ENCODE data around the gene SAP30L. TPM values are rescaled to one million over a fixed set of nuclear protein-coding genes. Genes with fewer than 3 reads are reported as not detected.
A peak's percentile ranks its signal among the peaks of the same experiment; 100 is the strongest.

SAP30L gene
- total RNA-seq, 2 donors from 2014 or later, result 25.0 to 37.9 TPM

DNA sequence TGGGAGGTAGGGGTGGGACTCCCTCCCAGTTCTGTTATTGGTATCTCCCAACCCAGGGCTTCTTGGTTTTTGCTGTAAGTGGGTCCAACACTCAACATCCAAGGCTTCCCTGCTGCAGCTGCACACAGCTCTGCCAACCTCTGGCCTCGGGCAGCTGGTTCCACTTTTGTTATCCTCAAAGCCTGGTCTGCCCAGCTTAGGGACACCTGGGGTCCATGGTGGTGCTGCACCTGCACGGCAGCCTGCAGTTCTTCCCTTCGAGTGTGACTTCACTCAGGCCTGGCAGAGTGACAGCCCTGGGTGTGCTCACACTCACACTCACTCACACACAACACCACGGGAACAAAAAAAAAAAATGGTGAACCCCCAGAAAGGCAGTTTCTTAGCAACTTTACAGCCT, 15.3 kb upstream of the SAP30L start:
- DNase-seq, result no peak
- H3K4me3 Mint-ChIP-seq, result no peak overlapping the region
- peaks cover 4% of the 10 kb centered on the region for H3K36me3 Mint-ChIP-seq (ENCODE audit: low read depth)
- peaks cover 8% of the 10 kb centered on the region for H3K4me1 Mint-ChIP-seq
- no peak overlapping the region for H3K27ac Mint-ChIP-seq
- ATAC-seq, result no peak
- H3K27me3 Mint-ChIP-seq, result no peaks in the 10 kb centered on the region
- no peaks in the 10 kb centered on the region for H3K9me3 ChIP-seq (ENCODE audit: control insufficient read depth, low read length, poor library complexity, severe bottlenecking)

DNA sequence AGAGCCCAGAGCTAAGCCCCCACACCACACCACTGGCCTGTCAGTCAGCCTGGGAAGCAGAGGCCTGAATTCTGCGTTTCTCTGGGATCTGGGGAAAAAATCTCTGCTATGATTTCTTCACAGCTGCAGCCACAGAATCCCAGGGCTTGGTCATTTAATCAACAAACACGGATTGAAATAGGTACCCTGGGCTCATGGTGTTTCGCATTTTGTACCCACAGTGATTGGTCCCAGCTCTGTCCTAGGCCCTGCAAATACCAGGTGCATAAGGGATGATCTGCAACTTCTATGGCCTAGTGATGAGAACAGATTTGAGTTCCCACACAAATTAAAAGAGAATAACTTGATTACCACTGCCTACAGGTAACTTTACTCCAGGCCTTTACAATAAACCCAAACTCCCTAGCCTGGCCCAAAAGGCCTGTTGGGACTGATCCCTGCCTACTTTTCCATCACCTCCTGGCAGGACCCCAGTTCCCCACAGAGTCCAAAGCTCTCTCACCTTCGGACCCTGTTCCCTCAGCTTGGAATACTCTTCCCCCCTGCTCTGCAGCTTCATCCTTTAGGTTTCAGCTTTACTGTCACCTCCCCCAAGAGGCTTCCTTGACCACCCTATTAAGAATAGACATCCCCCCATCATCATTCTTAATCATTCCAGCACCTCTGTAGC, 14.7 kb upstream of the SAP30L start:
- Mint-ChIP-seq H3K4me1 (peaks cover 8% of the 10 kb centered on the region), H3K36me3 (ENCODE audit: low read depth) (peaks cover 4% of the 10 kb centered on the region), H3K4me3 (no peak overlapping the region), H3K27ac (no peak overlapping the region), H3K27me3 (no peaks in the 10 kb centered on the region)
- ATAC-seq (no peak), DNase-seq (no peak)
- no peaks in the 10 kb centered on the region for H3K9me3 ChIP-seq (ENCODE audit: control insufficient read depth, low read length, poor library complexity, severe bottlenecking)

GRCh38 chr5:154435226-154435625, 10.6 kb upstream of the SAP30L start:
- no peaks in the 10 kb centered on the region for H3K9me3 ChIP-seq (ENCODE audit: control insufficient read depth, low read length, poor library complexity, severe bottlenecking)
- no peak for ATAC-seq
- no peak overlapping the region for H3K27ac Mint-ChIP-seq

DNA sequence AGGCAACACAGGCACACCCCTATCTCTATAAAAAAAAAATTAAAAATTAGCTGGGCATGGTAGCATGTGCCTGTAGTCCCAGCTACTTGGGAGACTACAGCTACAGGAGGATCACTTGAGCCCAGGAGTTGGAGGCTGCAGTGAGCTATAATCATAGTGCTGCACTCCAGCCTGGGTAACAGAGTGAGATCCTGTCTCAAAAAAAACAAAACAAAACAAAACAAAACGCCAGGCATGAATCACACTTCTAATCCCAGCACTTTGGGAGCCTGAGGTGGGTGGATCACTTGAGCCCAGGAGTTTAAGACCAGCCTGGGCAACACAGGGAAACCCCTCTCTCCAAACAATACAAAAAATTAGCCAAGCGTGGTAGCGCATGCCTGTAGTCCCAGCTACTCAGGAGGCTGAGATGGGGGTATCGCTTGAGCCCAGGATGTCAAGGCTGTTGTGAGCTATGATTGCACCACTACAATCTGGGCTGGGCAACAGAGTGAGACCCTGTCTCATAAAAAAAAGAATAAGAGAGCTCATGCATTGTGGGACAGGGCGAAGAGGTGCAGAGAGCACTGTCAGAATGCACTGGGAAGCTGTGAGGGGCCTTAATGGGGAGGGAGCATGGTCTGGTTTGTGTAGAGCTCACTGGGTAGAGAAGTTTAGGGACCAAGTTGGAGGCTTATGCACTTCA, 8.4 kb upstream of the SAP30L start:
- H3K4me3 Mint-ChIP-seq, result no peak overlapping the region
- H3K4me1 Mint-ChIP-seq, result peaks cover 19% of the 10 kb centered on the region
- H3K9me3 ChIP-seq (ENCODE audit: control insufficient read depth, low read length, poor library complexity, severe bottlenecking), result no peaks in the 10 kb centered on the region
- peaks cover 19% of the 10 kb centered on the region for H3K36me3 Mint-ChIP-seq (ENCODE audit: low read depth)
- peak overlapping the region; percentile 87 for H3K27ac Mint-ChIP-seq
- DNase-seq (no peak), ATAC-seq (no peak)
- H3K27me3 Mint-ChIP-seq, result no peaks in the 10 kb centered on the region

More at GRCh38 chr5:154435226-154435625, 10.6 kb upstream of the SAP30L start:
- DNase-seq, result no peak
- Mint-ChIP-seq H3K27me3 (no peaks in the 10 kb centered on the region), H3K36me3 (ENCODE audit: low read depth) (peaks cover 13% of the 10 kb centered on the region), H3K4me3 (no peak overlapping the region), H3K4me1 (peaks cover 11% of the 10 kb centered on the region)

- DNase-seq, result no peak
- peaks cover 20% of the 10 kb centered on the region for H3K36me3 Mint-ChIP-seq (ENCODE audit: low read depth)
Observed at GRCh38 chr5:154440540-154440939, 5.3 kb upstream of the SAP30L start.

GRCh38 chr5:154442801-154443200, 3.0 kb upstream of the SAP30L start:
- DNase-seq, result no peak
- Mint-ChIP-seq H3K4me1 (peaks cover 32% of the 10 kb centered on the region), H3K36me3 (ENCODE audit: low read depth) (peaks cover 17% of the 10 kb centered on the region), H3K27ac (no peak overlapping the region), H3K27me3 (no peaks in the 10 kb centered on the region), H3K4me3 (no peak overlapping the region)
- no peaks in the 10 kb centered on the region for H3K9me3 ChIP-seq (ENCODE audit: control insufficient read depth, low read length, poor library complexity, severe bottlenecking)
- ATAC-seq, result no peak

More at GRCh38 chr5:154440540-154440939, 5.3 kb upstream of the SAP30L start:
- no peak for ATAC-seq
- H3K9me3 ChIP-seq (ENCODE audit: control insufficient read depth, low read length, poor library complexity, severe bottlenecking), result no peaks in the 10 kb centered on the region
- H3K27me3 Mint-ChIP-seq, result no peaks in the 10 kb centered on the region
- no peak overlapping the region for H3K4me3 Mint-ChIP-seq
- H3K27ac Mint-ChIP-seq, result no peak overlapping the region
- H3K4me1 Mint-ChIP-seq, result peaks cover 29% of the 10 kb centered on the region

- DNase-seq (peak in 1 of 3 donors; percentile 10), ATAC-seq (no peak)
- peaks cover 37% of the 10 kb centered on the region for H3K4me1 Mint-ChIP-seq
- H3K9me3 ChIP-seq (ENCODE audit: control insufficient read depth, low read length, poor library complexity, severe bottlenecking), result no peaks in the 10 kb centered on the region
- H3K36me3 Mint-ChIP-seq (ENCODE audit: low read depth), result peaks cover 13% of the 10 kb centered on the region
- no peaks in the 10 kb centered on the region for H3K27me3 Mint-ChIP-seq
- peak overlapping the region; percentile 97 for H3K27ac Mint-ChIP-seq
- H3K4me3 Mint-ChIP-seq, result peak overlapping the region; percentile 100
Observed at GRCh38 chr5:154444556-154445421, 1.0 kb upstream of the SAP30L start.

- ATAC-seq (no peak), DNase-seq (peak; percentile 30 to 40 (median 38))
- Mint-ChIP-seq H3K4me3 (peak overlapping the region; percentile 89), H3K27ac (peak overlapping the region; percentile 97), H3K27me3 (no peaks in the 10 kb centered on the region), H3K36me3 (ENCODE audit: low read depth) (peaks cover 11% of the 10 kb centered on the region), H3K4me1 (peaks cover 41% of the 10 kb centered on the region)
- H3K9me3 ChIP-seq (ENCODE audit: control insufficient read depth, low read length, poor library complexity, severe bottlenecking), result no peaks in the 10 kb centered on the region
Observed at GRCh38 chr5:154446195-154447088, 645 bp downstream of the SAP30L start.

DNA sequence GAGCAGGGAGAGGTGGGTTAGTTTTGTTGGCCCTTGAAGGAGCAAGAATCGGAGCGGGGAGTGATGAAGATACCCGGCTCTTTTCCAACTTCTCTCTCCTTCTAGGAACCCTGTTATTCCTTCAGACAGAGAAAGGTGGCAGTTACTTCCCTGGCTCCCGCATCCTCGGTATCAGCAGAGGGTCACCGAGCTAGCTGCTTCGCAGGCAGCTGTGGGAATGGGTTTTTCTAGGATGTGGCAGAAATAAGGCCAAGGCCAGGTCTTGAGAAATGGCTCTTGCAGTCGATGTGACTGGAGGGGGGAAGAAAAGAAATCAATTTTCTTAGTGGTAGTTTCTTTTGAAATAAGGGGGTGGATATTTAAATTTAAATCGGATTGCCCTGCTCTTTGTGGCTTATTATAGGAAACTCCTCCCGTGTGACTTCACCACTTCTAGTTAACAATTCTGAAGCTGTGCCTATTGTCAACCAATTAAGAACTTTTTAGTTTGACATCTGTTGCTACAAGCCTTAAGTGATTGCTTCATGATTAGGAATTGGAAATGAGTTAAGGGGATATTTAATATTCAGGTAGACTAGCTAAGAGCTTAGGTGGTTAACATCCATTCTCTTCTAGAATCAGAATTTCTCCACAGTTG, 1.4 kb downstream of the SAP30L start:
- Mint-ChIP-seq H3K36me3 (ENCODE audit: low read depth) (peaks cover 11% of the 10 kb centered on the region), H3K27me3 (no peaks in the 10 kb centered on the region), H3K4me3 (peak overlapping the region; percentile 89), H3K27ac (peak overlapping the region; percentile 73), H3K4me1 (peaks cover 35% of the 10 kb centered on the region)
- ATAC-seq (no peak), DNase-seq (no peak)
- no peaks in the 10 kb centered on the region for H3K9me3 ChIP-seq (ENCODE audit: control insufficient read depth, low read length, poor library complexity, severe bottlenecking)

- Mint-ChIP-seq H3K4me3 (no peak overlapping the region), H3K36me3 (ENCODE audit: low read depth) (peaks cover 15% of the 10 kb centered on the region), H3K4me1 (peaks cover 39% of the 10 kb centered on the region), H3K27ac (no peak overlapping the region), H3K27me3 (no peaks in the 10 kb centered on the region)
- H3K9me3 ChIP-seq (ENCODE audit: control insufficient read depth, low read length, poor library complexity, severe bottlenecking), result no peaks in the 10 kb centered on the region
- DNase-seq (no peak), ATAC-seq (no peak)
Observed at GRCh38 chr5:154449786-154450185, 4.0 kb downstream of the SAP30L start.

GRCh38 chr5:154451957-154452356, 6.2 kb downstream of the SAP30L start:
- Mint-ChIP-seq H3K4me1 (peaks cover 28% of the 10 kb centered on the region), H3K27me3 (no peaks in the 10 kb centered on the region), H3K4me3 (no peak overlapping the region), H3K27ac (no peak overlapping the region), H3K36me3 (ENCODE audit: low read depth) (peaks cover 8% of the 10 kb centered on the region)
- H3K9me3 ChIP-seq (ENCODE audit: control insufficient read depth, low read length, poor library complexity, severe bottlenecking), result no peaks in the 10 kb centered on the region
- DNase-seq (no peak), ATAC-seq (no peak)

- H3K36me3 Mint-ChIP-seq (ENCODE audit: low read depth), result peaks cover 13% of the 10 kb centered on the region
- H3K4me3 Mint-ChIP-seq, result no peak overlapping the region
- H3K4me1 Mint-ChIP-seq, result peaks cover 11% of the 10 kb centered on the region
- no peaks in the 10 kb centered on the region for H3K27me3 Mint-ChIP-seq
- no peaks in the 10 kb centered on the region for H3K9me3 ChIP-seq (ENCODE audit: control insufficient read depth, low read length, poor library complexity, severe bottlenecking)
- DNase-seq, result no peak
- H3K27ac Mint-ChIP-seq, result no peak overlapping the region
- ATAC-seq, result no peak
Observed at GRCh38 chr5:154455585-154455984, 9.8 kb downstream of the SAP30L start.

Data from T-helper 17 cell (primary cell).